ENCODE measurements around the gene TET2.

DNA sequence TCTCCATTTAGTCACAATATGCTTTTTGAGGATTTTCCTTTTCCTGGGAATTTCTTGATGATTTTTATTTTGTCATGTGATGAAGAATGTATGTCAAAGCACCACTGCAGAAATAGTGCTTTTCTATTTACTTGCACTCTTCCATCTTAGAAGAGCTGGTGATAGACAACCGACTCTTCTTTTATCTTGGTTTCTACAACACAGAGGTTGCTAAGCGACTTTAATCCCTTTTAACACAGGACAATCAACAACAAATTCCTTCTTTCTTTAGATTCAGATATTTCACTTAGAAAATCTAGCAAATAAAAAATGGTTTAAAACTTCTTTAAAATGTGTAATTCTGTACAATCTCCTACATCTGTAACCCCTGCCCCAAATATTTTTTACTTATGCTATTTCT lies 34.6 kb downstream of the TET2 start:
- TF ChIP-seq, protein P1, sequence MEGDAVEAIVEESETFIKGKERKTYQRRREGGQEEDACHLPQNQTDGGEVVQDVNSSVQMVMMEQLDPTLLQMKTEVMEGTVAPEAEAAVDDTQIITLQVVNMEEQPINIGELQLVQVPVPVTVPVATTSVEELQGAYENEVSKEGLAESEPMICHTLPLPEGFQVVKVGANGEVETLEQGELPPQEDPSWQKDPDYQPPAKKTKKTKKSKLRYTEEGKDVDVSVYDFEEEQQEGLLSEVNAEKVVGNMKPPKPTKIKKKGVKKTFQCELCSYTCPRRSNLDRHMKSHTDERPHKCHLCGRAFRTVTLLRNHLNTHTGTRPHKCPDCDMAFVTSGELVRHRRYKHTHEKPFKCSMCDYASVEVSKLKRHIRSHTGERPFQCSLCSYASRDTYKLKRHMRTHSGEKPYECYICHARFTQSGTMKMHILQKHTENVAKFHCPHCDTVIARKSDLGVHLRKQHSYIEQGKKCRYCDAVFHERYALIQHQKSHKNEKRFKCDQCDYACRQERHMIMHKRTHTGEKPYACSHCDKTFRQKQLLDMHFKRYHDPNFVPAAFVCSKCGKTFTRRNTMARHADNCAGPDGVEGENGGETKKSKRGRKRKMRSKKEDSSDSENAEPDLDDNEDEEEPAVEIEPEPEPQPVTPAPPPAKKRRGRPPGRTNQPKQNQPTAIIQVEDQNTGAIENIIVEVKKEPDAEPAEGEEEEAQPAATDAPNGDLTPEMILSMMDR (IDR thresholded peaks at IDR 0.05): no peak
- no peak for TF ChIP-seq POLR2A (IDR thresholded peaks at IDR 0.05)
